HepG2 (cell line): ENCODE data around the gene LMF2. TPM values are rescaled to one million over a fixed set of nuclear protein-coding genes. Genes with fewer than 3 reads are reported as not detected.
A peak's percentile ranks its signal among the peaks of the same experiment; 100 is the strongest.

Experiments used
- AHDC1 ChIP-seq: sonication (generic); formaldehyde crosslinking; IDR thresholded peaks from 2 replicates; pipeline ENCODE4 v1.5.1; 2020; ENCODE audit warnings: mild to moderate bottlenecking, missing genetic modification reagents, borderline replicate concordance
- CHCHD3 ChIP-seq: sonication (generic); formaldehyde crosslinking; IDR thresholded peaks from 2 replicates; pipeline ENCODE4 v1.8.0; 2022; ENCODE audit warnings: mild to moderate bottlenecking, missing genetic modification reagents, moderate library complexity
- GLI4 ChIP-seq: sonication (generic); formaldehyde crosslinking; IDR thresholded peaks from 2 replicates; pipeline ENCODE4 v1.5.1; 2020; ENCODE audit warnings: missing genetic modification reagents, mild to moderate bottlenecking, moderate library complexity, borderline replicate concordance
- NFKBIZ ChIP-seq: IDR thresholded peaks from 2 replicates; pipeline ENCODE4 v1.6.1; 2018; ENCODE audit warnings: missing genetic modification reagents, missing compliant biosample characterization
- TBL1XR1 ChIP-seq: fragments of 150-350 bp; IDR thresholded peaks from 2 replicates; pipeline ENCODE4 v1.6.1; 2014; ENCODE audit warnings: borderline replicate concordance, low read length; ENCODE audit not compliant: partially characterized antibody
- TIGD3 ChIP-seq: sonication (generic); formaldehyde crosslinking; IDR thresholded peaks from 2 replicates; pipeline ENCODE4 v1.5.1; 2020; ENCODE audit warnings: mild to moderate bottlenecking, missing genetic modification reagents, borderline replicate concordance
- YEATS2 ChIP-seq: sonication (generic); formaldehyde crosslinking; IDR thresholded peaks from 2 replicates; pipeline ENCODE4 v1.4.0; 2020; ENCODE audit warnings: missing genetic modification reagents, borderline replicate concordance
- ZNF24 ChIP-seq: fragments of 450-650 bp; IDR thresholded peaks from 2 replicates; pipeline ENCODE4 v1.6.1; 2017; ENCODE audit warnings: antibody characterized with exemption, mild to moderate bottlenecking
- ZNF546 ChIP-seq: sonication (generic); formaldehyde crosslinking; conservative IDR thresholded peaks from 2 replicates; pipeline ENCODE4 v1.8.1; 2023; ENCODE audit warnings: mild to moderate bottlenecking, missing genetic modification reagents
- ZNF567 ChIP-seq: sonication (generic); formaldehyde crosslinking; IDR thresholded peaks from 2 replicates; pipeline ENCODE4 v1.8.1; 2023; ENCODE audit warnings: mild to moderate bottlenecking, missing genetic modification reagents, borderline replicate concordance
- polyA plus RNA-seq, 8 experiments: library from polyadenylated mRNA; depleted of rRNA in 3 of 8; stranded (reverse) in 7 of 8; unstranded in 1 of 8; fragments of >200 nt; fragmentation: Illumina TruSeq in 4 of 8; extraction: Trizol in 4 of 8; gene quantifications; 2 replicates each; pipeline versions ENCODE4 v1.2.1 to v1.2.3, GENCODE V29; 2011 to 2016; ENCODE audit warnings: low read depth in 4 of 8, missing spikeins in 1 of 8, mixed read lengths in 1 of 8; ENCODE audit not compliant: insufficient read depth in 1 of 8
- total RNA-seq, 5 experiments: library from RNA; depleted of rRNA; stranded (reverse); fragments of >200 nt; fragmentation: Illumina TruSeq; extraction: Trizol; gene quantifications; 2 replicates each; pipeline ENCODE4 v1.2.3, GENCODE V29; 2016; ENCODE audit warnings: low read depth in 1 of 5
- TF ChIP-seq, protein P1 (sequence below): sonication (generic); formaldehyde crosslinking; IDR thresholded peaks from 2 replicates; pipeline ENCODE4 v1.5.0; 2020; ENCODE audit warnings: mild to moderate bottlenecking, missing genetic modification reagents, borderline replicate concordance
- TF ChIP-seq, protein P2 (sequence below): sonication (generic); formaldehyde crosslinking; IDR thresholded peaks from 2 replicates; pipeline ENCODE4 v1.5.0; 2020; ENCODE audit warnings: missing genetic modification reagents, mild to moderate bottlenecking, borderline replicate concordance
- TF ChIP-seq, protein P3 (sequence below), 2 experiments: sonication (generic) in 1 of 2; formaldehyde crosslinking in 1 of 2; IDR thresholded peaks; 2 replicates each; pipeline versions ENCODE4 v1.5.1 to v1.6.1; 2011 to 2020; ENCODE audit warnings: borderline replicate concordance in 1 of 2, low read depth in 1 of 2, low read length in 1 of 2, mild to moderate bottlenecking in 1 of 2, missing genetic modification reagents in 1 of 2, moderate library complexity in 1 of 2

Gene LMF2
- total and polyA plus RNA-seq, 2 of the 13 experiments (the other 11 are each of a cell fraction or from before 2014, with no cell fraction given): 23.3 to 30.6 TPM

GRCh38 chr22:50529416-50529896, 22.0 kb upstream of the LMF2 start (continued):
- TF ChIP-seq, protein P1, sequence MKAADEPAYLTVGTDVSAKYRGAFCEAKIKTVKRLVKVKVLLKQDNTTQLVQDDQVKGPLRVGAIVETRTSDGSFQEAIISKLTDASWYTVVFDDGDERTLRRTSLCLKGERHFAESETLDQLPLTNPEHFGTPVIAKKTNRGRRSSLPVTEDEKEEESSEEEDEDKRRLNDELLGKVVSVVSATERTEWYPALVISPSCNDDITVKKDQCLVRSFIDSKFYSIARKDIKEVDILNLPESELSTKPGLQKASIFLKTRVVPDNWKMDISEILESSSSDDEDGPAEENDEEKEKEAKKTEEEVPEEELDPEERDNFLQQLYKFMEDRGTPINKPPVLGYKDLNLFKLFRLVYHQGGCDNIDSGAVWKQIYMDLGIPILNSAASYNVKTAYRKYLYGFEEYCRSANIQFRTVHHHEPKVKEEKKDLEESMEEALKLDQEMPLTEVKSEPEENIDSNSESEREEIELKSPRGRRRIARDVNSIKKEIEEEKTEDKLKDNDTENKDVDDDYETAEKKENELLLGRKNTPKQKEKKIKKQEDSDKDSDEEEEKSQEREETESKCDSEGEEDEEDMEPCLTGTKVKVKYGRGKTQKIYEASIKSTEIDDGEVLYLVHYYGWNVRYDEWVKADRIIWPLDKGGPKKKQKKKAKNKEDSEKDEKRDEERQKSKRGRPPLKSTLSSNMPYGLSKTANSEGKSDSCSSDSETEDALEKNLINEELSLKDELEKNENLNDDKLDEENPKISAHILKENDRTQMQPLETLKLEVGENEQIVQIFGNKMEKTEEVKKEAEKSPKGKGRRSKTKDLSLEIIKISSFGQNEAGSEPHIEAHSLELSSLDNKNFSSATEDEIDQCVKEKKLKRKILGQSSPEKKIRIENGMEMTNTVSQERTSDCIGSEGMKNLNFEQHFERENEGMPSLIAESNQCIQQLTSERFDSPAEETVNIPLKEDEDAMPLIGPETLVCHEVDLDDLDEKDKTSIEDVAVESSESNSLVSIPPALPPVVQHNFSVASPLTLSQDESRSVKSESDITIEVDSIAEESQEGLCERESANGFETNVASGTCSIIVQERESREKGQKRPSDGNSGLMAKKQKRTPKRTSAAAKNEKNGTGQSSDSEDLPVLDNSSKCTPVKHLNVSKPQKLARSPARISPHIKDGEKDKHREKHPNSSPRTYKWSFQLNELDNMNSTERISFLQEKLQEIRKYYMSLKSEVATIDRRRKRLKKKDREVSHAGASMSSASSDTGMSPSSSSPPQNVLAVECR (CRISPR knock-in tag): no peak
- no peak for TF ChIP-seq GLI4 (CRISPR knock-in tag)
- TF ChIP-seq, protein P2, sequence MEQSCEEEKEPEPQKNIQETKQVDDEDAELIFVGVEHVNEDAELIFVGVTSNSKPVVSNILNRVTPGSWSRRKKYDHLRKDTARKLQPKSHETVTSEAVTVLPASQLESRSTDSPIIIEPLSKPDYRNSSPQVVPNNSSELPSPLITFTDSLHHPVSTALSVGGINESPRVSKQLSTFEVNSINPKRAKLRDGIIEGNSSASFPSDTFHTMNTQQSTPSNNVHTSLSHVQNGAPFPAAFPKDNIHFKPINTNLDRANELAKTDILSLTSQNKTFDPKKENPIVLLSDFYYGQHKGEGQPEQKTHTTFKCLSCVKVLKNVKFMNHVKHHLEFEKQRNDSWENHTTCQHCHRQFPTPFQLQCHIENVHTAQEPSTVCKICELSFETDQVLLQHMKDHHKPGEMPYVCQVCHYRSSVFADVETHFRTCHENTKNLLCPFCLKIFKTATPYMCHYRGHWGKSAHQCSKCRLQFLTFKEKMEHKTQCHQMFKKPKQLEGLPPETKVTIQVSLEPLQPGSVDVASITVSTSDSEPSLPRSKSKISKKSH: no peak; the same call in none of the 2 replicates
- no peak for TF ChIP-seq ZNF567 (CRISPR knock-in tag)
- TF ChIP-seq AHDC1 (CRISPR knock-in tag): no peak
- no peak for TF ChIP-seq TIGD3 (CRISPR knock-in tag)
- no peak for TF ChIP-seq ZNF24
- TF ChIP-seq CHCHD3: peak; percentile 31; the same call in 1 of the 2 replicates
- no peak for TF ChIP-seq YEATS2 (CRISPR knock-in tag)
- TF ChIP-seq, protein P3, sequence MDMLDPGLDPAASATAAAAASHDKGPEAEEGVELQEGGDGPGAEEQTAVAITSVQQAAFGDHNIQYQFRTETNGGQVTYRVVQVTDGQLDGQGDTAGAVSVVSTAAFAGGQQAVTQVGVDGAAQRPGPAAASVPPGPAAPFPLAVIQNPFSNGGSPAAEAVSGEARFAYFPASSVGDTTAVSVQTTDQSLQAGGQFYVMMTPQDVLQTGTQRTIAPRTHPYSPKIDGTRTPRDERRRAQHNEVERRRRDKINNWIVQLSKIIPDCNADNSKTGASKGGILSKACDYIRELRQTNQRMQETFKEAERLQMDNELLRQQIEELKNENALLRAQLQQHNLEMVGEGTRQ (IDR thresholded peaks at IDR 0.05; ENCODE audit: low read depth, low read length): no peak
- TF ChIP-seq, protein P3 (CRISPR knock-in tag; IDR thresholded peaks at IDR 0.05; ENCODE audit: borderline replicate concordance): no peak
- TF ChIP-seq TBL1XR1: no peak
- TF ChIP-seq ZNF546: no peak
- TF ChIP-seq NFKBIZ (CRISPR knock-in tag): no peak
